ENCODE measurements around the gene PRSS23.

DNA sequence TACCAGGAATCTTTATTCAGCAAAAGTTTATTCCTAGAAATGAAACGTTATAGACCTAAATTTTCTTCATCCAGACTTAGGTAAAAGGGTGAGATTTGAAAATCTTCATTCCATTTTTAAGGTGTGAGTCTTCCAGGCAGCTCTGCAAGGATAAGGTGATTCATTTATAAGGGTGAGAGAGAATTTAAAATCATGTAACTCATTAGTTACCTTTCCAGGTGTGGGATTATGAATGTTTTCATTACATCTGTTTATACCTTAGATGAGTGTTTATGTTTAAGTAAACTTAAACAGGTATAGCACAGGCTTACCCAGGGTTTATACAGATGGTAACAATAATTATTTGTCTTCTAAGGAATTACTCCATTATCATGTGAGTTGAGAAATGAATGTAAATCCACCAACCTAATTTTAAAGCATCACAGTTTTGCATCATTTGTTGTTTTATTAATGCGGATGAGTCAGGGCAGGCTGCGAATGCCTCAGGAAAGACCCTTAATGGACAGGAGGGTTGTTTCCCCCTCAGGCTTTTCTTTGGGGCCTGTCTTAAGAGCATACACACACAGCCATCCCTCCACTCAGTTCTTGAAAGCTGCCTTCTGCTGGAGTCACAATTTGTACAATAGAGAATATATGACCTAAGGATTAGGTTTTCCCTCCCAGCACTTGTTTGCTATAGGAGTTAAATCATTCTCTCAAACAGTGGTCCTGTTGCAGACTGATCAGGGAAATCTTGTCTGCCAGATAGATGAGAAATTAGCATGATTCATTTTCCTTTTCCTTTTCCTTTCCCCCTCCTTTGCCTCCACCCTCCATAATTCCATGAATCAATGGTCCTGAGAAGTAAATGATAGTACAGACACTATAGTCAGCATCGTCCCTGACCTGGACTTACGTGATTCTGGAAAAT, 3.0 kb downstream of the PRSS23 start:
- TF ChIP-seq CTCF (IDR thresholded peaks at IDR 0.05; ENCODE audit: poor library complexity, severe bottlenecking) = no peak
- no peak for TF ChIP-seq POLR2AphosphoS5 (IDR thresholded peaks at IDR 0.05)
- no peak for TF ChIP-seq EZH2 (IDR thresholded peaks at IDR 0.05; ENCODE audit: borderline replicate concordance, insufficient read depth, low read length, poor library complexity, severe bottlenecking)
- TF ChIP-seq EP300 (conservative IDR thresholded peaks at IDR 0.05; ENCODE audit: poor library complexity, severe bottlenecking) = no peak
- no peak for TF ChIP-seq REST (IDR thresholded peaks at IDR 0.05; ENCODE audit: borderline replicate concordance)
- TF ChIP-seq TAF1 (IDR thresholded peaks at IDR 0.05; ENCODE audit: low read depth) = no peak
- TF ChIP-seq RAD21 (conservative IDR thresholded peaks at IDR 0.05) = no peak

Data from neural cell (in vitro differentiated cells).